ENCODE data around the gene FCER2.

- TF ChIP-seq, protein P1, sequence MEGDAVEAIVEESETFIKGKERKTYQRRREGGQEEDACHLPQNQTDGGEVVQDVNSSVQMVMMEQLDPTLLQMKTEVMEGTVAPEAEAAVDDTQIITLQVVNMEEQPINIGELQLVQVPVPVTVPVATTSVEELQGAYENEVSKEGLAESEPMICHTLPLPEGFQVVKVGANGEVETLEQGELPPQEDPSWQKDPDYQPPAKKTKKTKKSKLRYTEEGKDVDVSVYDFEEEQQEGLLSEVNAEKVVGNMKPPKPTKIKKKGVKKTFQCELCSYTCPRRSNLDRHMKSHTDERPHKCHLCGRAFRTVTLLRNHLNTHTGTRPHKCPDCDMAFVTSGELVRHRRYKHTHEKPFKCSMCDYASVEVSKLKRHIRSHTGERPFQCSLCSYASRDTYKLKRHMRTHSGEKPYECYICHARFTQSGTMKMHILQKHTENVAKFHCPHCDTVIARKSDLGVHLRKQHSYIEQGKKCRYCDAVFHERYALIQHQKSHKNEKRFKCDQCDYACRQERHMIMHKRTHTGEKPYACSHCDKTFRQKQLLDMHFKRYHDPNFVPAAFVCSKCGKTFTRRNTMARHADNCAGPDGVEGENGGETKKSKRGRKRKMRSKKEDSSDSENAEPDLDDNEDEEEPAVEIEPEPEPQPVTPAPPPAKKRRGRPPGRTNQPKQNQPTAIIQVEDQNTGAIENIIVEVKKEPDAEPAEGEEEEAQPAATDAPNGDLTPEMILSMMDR (IDR thresholded peaks at IDR 0.05; ENCODE audit: borderline replicate concordance, extremely low read depth, low read length, poor library complexity, severe bottlenecking) = peak; percentile 20
- TF ChIP-seq EZH2 (IDR thresholded peaks at IDR 0.05; ENCODE audit: borderline replicate concordance, low read depth, low read length, severe bottlenecking) = no peak
Observed at GRCh38 chr19:7748756-7749155, 46.8 kb upstream of the FCER2 start.
